ENCODE measurements around the gene NFIX. TPM values are rescaled to one million over a fixed set of nuclear protein-coding genes. Genes with fewer than 3 reads are reported as not detected.

The NFIX gene
- total RNA-seq, 2 experiments from 2014 or later, result 3.0 to 3.3 TPM

DNA sequence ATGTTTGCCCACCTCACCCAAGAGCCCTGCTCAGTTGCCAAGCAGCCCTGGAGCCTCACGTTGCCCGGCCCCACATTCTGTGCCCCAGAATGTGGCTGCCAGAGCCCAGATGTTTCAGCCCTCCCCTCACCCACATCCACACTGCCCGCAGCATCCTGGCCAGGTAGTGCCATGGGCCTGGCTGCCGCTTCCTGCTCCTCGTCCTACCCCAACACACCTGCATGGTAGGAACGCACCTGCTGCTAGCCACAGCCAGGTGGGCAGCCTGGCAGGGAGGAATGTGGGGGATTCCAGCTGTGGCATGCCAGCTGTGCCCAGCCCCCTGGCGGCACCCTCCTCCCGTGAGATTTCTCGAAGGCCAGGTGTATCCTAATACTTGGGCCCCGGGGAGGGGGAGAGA, 7.5 kb upstream of the NFIX start:
- no peak overlapping the region for H3K27ac ChIP-seq (ENCODE audit: low read depth in 1 of 2, low read length in 2 of 2)
- peaks cover 0 to 2% of the 10 kb centered on the region in 2 experiments for H3K27me3 ChIP-seq (ENCODE audit: control insufficient read depth in 1 of 2, insufficient read depth in 2 of 2, low read length in 2 of 2)
- no peak overlapping the region for H3K4me3 ChIP-seq (ENCODE audit: low read length)
- Mint-ChIP-seq H3K4me1 (ENCODE audit: low read depth) (no peaks in the 10 kb centered on the region), H3K27me3 (peaks cover 5% of the 10 kb centered on the region), H3K4me3 (no peak overlapping the region), H3K27ac (no peak overlapping the region), H3K9me3 (no peaks in the 10 kb centered on the region), H3K36me3 (ENCODE audit: low read depth) (no peaks in the 10 kb centered on the region)
- ChIA-PET POLR2A (no interaction called here), CTCF (no interaction called here)
- ATAC-seq (ENCODE audit: poor library complexity), result no peak
- H3K4me1 ChIP-seq (ENCODE audit: insufficient read depth, low read length), result peaks cover 13% of the 10 kb centered on the region
- no peak for DNase-seq
- peaks cover 0 to 5% of the 10 kb centered on the region in 2 experiments for H3K9me3 ChIP-seq (ENCODE audit: control insufficient read depth in 1 of 2, insufficient read depth in 1 of 2, low read length in 2 of 2)
- intact Hi-C loops (cut with DNase I, micrococcal nuclease), result loop anchor here (5.0 to 10.0 kb wide), 2 partner anchors 45 to 47 kb away; no protein-coding TSS in a partner anchor
- H3K36me3 ChIP-seq (ENCODE audit: insufficient read depth, low read length), result no peaks in the 10 kb centered on the region
- TF ChIP-seq, protein P1, sequence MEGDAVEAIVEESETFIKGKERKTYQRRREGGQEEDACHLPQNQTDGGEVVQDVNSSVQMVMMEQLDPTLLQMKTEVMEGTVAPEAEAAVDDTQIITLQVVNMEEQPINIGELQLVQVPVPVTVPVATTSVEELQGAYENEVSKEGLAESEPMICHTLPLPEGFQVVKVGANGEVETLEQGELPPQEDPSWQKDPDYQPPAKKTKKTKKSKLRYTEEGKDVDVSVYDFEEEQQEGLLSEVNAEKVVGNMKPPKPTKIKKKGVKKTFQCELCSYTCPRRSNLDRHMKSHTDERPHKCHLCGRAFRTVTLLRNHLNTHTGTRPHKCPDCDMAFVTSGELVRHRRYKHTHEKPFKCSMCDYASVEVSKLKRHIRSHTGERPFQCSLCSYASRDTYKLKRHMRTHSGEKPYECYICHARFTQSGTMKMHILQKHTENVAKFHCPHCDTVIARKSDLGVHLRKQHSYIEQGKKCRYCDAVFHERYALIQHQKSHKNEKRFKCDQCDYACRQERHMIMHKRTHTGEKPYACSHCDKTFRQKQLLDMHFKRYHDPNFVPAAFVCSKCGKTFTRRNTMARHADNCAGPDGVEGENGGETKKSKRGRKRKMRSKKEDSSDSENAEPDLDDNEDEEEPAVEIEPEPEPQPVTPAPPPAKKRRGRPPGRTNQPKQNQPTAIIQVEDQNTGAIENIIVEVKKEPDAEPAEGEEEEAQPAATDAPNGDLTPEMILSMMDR (IDR thresholded peaks at IDR 0.05), result no peak

DNA sequence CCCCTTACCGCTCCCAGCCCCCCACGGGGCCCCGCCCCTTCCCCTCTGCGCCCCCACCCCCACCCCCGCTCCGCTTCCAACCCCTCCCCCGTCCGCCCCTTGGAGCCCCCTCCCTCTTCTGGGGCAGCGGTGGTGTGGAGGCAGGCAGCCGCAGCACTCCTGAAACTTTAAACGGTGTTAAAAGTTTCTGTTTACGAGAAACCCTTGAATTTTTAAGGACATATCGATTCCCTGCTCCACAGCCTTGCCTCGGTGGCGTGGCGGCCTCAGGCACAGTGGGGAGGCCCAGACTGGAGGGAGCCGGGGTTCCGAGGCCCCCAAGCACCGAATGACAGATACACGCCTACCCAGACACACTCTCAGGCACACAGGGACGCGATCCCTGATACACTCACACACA, 4.8 kb upstream of the NFIX start:
- Histone ChIP-seq H3K36me3 (ENCODE audit: insufficient read depth, low read length) (no peaks in the 10 kb centered on the region), H3K27ac (ENCODE audit: low read depth in 1 of 2, low read length in 2 of 2) (no peak overlapping the region), H3K9me3 (ENCODE audit: control insufficient read depth in 1 of 2, insufficient read depth in 1 of 2, low read length in 2 of 2) (no peaks in the 10 kb centered on the region), H3K4me3 (ENCODE audit: low read length) (no peak overlapping the region), H3K27me3 (ENCODE audit: control insufficient read depth in 1 of 2, insufficient read depth in 2 of 2, low read length in 2 of 2) (peaks cover 0 to 2% of the 10 kb centered on the region in 2 experiments), H3K4me1 (ENCODE audit: insufficient read depth, low read length) (peaks cover 7% of the 10 kb centered on the region)
- ATAC-seq (ENCODE audit: poor library complexity) (no peak), DNase-seq (no peak)
- intact Hi-C loops (cut with DNase I, micrococcal nuclease), result no loop called here
- no peak overlapping the region for H3K4me3 Mint-ChIP-seq
- peaks cover 6% of the 10 kb centered on the region for H3K4me1 Mint-ChIP-seq (ENCODE audit: low read depth)
- POLR2A ChIA-PET, result no interaction called here
- peaks cover 10% of the 10 kb centered on the region for H3K27me3 Mint-ChIP-seq
- H3K27ac Mint-ChIP-seq, result no peak overlapping the region
- H3K36me3 Mint-ChIP-seq (ENCODE audit: low read depth), result peaks cover 4% of the 10 kb centered on the region
- no peaks in the 10 kb centered on the region for H3K9me3 Mint-ChIP-seq
- TF ChIP-seq, protein P1 (IDR thresholded peaks at IDR 0.05), result no peak
- CTCF ChIA-PET, result no interaction called here

DNA sequence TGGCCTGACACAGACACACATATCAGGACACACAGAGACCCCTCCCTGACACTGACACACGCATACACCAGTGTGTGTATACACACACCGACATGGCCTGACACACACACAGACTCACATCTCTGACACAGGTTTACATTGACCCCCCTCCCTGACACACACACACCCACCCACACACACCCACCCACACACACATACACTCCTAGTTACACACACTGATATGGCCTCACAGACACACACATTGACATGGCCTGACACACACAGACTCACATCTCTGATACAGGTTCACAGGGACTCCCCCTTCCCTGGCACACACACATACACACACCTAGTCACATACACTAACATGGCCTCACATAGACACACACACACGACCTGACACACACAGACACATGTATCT, 4.4 kb upstream of the NFIX start:
- Mint-ChIP-seq H3K27ac (no peak overlapping the region), H3K4me3 (no peak overlapping the region), H3K4me1 (ENCODE audit: low read depth) (peaks cover 7% of the 10 kb centered on the region), H3K27me3 (peaks cover 10% of the 10 kb centered on the region), H3K36me3 (ENCODE audit: low read depth) (peaks cover 4% of the 10 kb centered on the region), H3K9me3 (no peaks in the 10 kb centered on the region)
- no peak overlapping the region for H3K27ac ChIP-seq (ENCODE audit: low read depth in 1 of 2, low read length in 2 of 2)
- no peaks in the 10 kb centered on the region for H3K36me3 ChIP-seq (ENCODE audit: insufficient read depth, low read length)
- no peaks in the 10 kb centered on the region for H3K9me3 ChIP-seq (ENCODE audit: control insufficient read depth in 1 of 2, insufficient read depth in 1 of 2, low read length in 2 of 2)
- TF ChIP-seq, protein P1 (IDR thresholded peaks at IDR 0.05), result no peak
- CTCF ChIA-PET, result no interaction called here
- no peak overlapping the region for H3K4me3 ChIP-seq (ENCODE audit: low read length)
- intact Hi-C loops (cut with DNase I, micrococcal nuclease), result no loop called here
- POLR2A ChIA-PET, result no interaction called here
- H3K4me1 ChIP-seq (ENCODE audit: insufficient read depth, low read length), result peaks cover 7% of the 10 kb centered on the region
- ATAC-seq (ENCODE audit: poor library complexity) (no peak), DNase-seq (no peak)
- peaks cover 0 to 2% of the 10 kb centered on the region in 2 experiments for H3K27me3 ChIP-seq (ENCODE audit: control insufficient read depth in 1 of 2, insufficient read depth in 2 of 2, low read length in 2 of 2)
